Endothelial cell of umbilical vein (primary cell): ENCODE measurements around the gene ELP4. TPM values are rescaled to one million over a fixed set of nuclear protein-coding genes. Genes with fewer than 3 reads are reported as not detected.

Experiments
- BruUV-seq: library from RNA; stranded (reverse); fragments of 400-500 nt; replicated peaks from 2 replicates; lab custom pipeline; 2021; lab: Mats Ljungman, UMichigan
- CTCF ChIA-PET: fragments of 300-600, 350-600 bp; sonication (Branson Sonifier 250); formaldehyde crosslinking; loops from one replicate; lab custom pipeline; 2021; ENCODE audit warnings: antibody characterized with exemption, inconsistent platforms; lab: Charles Lee
- POLR2A ChIA-PET: fragments of 300-600, 350-600 bp; sonication (Branson Sonifier 250); formaldehyde crosslinking; loops from one replicate; lab custom pipeline; 2021; ENCODE audit warnings: antibody characterized with exemption, inconsistent platforms; lab: Charles Lee
- DNase-seq: peaks from one replicate; pipeline ENCODE4 v3.0.0-alpha.2; 2011; ENCODE audit warnings: low read depth, low spot score
- FAIRE-seq: peaks from 2 replicates; lab custom pipeline; 2011; peaks lifted over from hg19 to GRCh38; lab: Jason Lieb, UNC
- H2AFZ ChIP-seq: 2 replicates; pipeline ENCODE4 v1.6.0; 2012; ENCODE audit warnings: low read depth, low read length, control low read depth, inconsistent platforms
- H3K27ac ChIP-seq: 2 replicates; pipeline ENCODE4 v1.5.1; 2011; ENCODE audit warnings: low read depth, mild to moderate bottlenecking, control low read depth, low read length, moderate library complexity; ENCODE audit not compliant: insufficient read depth
- H3K27me3 ChIP-seq, 2 experiments: 2 replicates each; pipeline versions ENCODE4 v1.6.0 to v1.6.1; 2011; ENCODE audit warnings: low read length in 2 of 2, mixed read lengths in 1 of 2; ENCODE audit not compliant: control insufficient read depth in 2 of 2, insufficient read depth in 2 of 2
- H3K36me3 ChIP-seq, 2 experiments: 2 replicates in 1 of 2; 3 replicates in 1 of 2; pipeline ENCODE4 v1.5.1; 2011; ENCODE audit warnings: low read length in 2 of 2, mild to moderate bottlenecking in 1 of 2, moderate library complexity in 1 of 2; ENCODE audit not compliant: control insufficient read depth in 2 of 2, insufficient read depth in 2 of 2; ENCODE audit errors: extremely low read depth in 1 of 2
- H3K4me1 ChIP-seq: 3 replicates; pipeline ENCODE4 v1.5.1; 2011; ENCODE audit warnings: mild to moderate bottlenecking, low read length; ENCODE audit not compliant: control insufficient read depth, insufficient read depth; ENCODE audit errors: extremely low read depth
- H3K4me2 ChIP-seq: 2 replicates; pipeline ENCODE4 v1.6.1; 2011; ENCODE audit warnings: low read length, control low read depth, mixed read lengths; ENCODE audit not compliant: insufficient read depth
- H3K4me3 ChIP-seq, 3 experiments: fragments of 200-600 bp in 1 of 3; sonication (generic), shearing (Covaris generic) in 1 of 3; replicated peaks in 1 of 3; 2 replicates each; pipeline ENCODE4 v1.5.1; 2011 to 2016; ENCODE audit warnings: control low read depth in 3 of 3, low read length in 3 of 3, mild to moderate bottlenecking in 2 of 3, inconsistent platforms in 1 of 3, low read depth in 1 of 3, moderate library complexity in 1 of 3; ENCODE audit not compliant: insufficient read depth in 1 of 3
- H3K79me2 ChIP-seq: 2 replicates; pipeline ENCODE4 v1.6.0; 2012; ENCODE audit warnings: low read length, inconsistent platforms; ENCODE audit not compliant: control insufficient read depth, insufficient read depth
- H3K9ac ChIP-seq: replicated peaks from 2 replicates; pipeline ENCODE3; 2011; ENCODE audit warnings: low read length, control low read depth; ENCODE audit not compliant: insufficient read depth; ENCODE audit errors: extremely low read depth
- H3K9me1 ChIP-seq: replicated peaks from 3 replicates; pipeline ENCODE4 v1.6.0; 2011; ENCODE audit warnings: mild to moderate bottlenecking, low read length; ENCODE audit not compliant: control insufficient read depth, insufficient read depth; ENCODE audit errors: extremely low read depth
- H3K9me3 ChIP-seq: replicated peaks from 2 replicates; pipeline ENCODE4 v1.5.1; 2012; ENCODE audit warnings: low read length, inconsistent platforms; ENCODE audit not compliant: control insufficient read depth, insufficient read depth
- H4K20me1 ChIP-seq: replicated peaks from 2 replicates; pipeline ENCODE3; 2011; ENCODE audit warnings: mild to moderate bottlenecking, low read length; ENCODE audit not compliant: control insufficient read depth, insufficient read depth; ENCODE audit errors: extremely low read depth
- CTCF ChIP-seq, 2 donors: IDR thresholded peaks; 1 replicate in 1 of 2; 2 replicates in 1 of 2; pipeline ENCODE4 v1.5.1; 2011; ENCODE audit warnings: low read length in 2 of 2, mild to moderate bottlenecking in 2 of 2, moderate library complexity in 2 of 2, control low read depth in 1 of 2, inconsistent platforms in 1 of 2, low read depth in 1 of 2; ENCODE audit not compliant: insufficient read depth in 1 of 2; ENCODE audit errors: extremely low read depth in 1 of 2
- EZH2 ChIP-seq: IDR thresholded peaks from 2 replicates; pipeline ENCODE4 v1.6.1; 2012; ENCODE audit warnings: borderline replicate concordance, low read depth, mild to moderate bottlenecking, moderate library complexity, low read length, inconsistent platforms; ENCODE audit not compliant: severe bottlenecking
- FOS ChIP-seq: IDR thresholded peaks from 2 replicates; pipeline ENCODE4 v1.6.1; 2011; ENCODE audit warnings: mild to moderate bottlenecking, low read length, moderate library complexity, borderline replicate concordance; ENCODE audit not compliant: insufficient read depth
- GATA2 ChIP-seq: IDR thresholded peaks from 2 replicates; pipeline ENCODE4 v1.7.0; 2011; ENCODE audit warnings: low read depth, mild to moderate bottlenecking, moderate library complexity, mixed read lengths, low read length; ENCODE audit not compliant: insufficient read length, insufficient read depth
- JUN ChIP-seq: IDR thresholded peaks from 2 replicates; pipeline ENCODE4 v1.6.1; 2011; ENCODE audit warnings: borderline replicate concordance, low read depth; ENCODE audit not compliant: insufficient read length, insufficient read depth
- MYC ChIP-seq: IDR thresholded peaks from one replicate; pipeline ENCODE4 v1.6.1; 2011; ENCODE audit warnings: mild to moderate bottlenecking, low read depth, low read length
- POLR2A ChIP-seq: IDR thresholded peaks from 2 replicates; pipeline ENCODE4 v1.6.1; 2012; ENCODE audit warnings: low read depth, mild to moderate bottlenecking, control low read depth, low read length
- POLR2AphosphoS5 ChIP-seq: IDR thresholded peaks from 2 replicates; pipeline ENCODE4 v1.6.1; 2012; ENCODE audit warnings: low read depth, mild to moderate bottlenecking, control low read depth, low read length, moderate library complexity; ENCODE audit not compliant: insufficient read depth
- dilution Hi-C: fragments of 300-500 bp; cut with MboI; formaldehyde crosslinking; loops from one replicate; pipeline ENCODE4 v1.15.0; 2019; ENCODE audit warnings: low sequenced_read_pairs; ENCODE audit not compliant: extremely low pct_ligation_motif_present
- intact Hi-C: fragments of 100-400 bp; cut with micrococcal nuclease; formaldehyde crosslinking; loops from one replicate; pipeline ENCODE4 v1.10.0; 2022
- polyA plus RNA-seq, 4 experiments: library from polyadenylated mRNA; depleted of rRNA in 3 of 4; stranded (reverse) in 3 of 4; unstranded in 1 of 4; fragments of >200 nt; gene quantifications; 2 replicates each; pipeline versions ENCODE4 v1.2.1 to v1.2.3, GENCODE V29; 2011 to 2012; ENCODE audit warnings: missing spikeins in 1 of 4
- total RNA-seq: library from RNA; stranded (reverse); gene quantifications from 2 replicates; pipeline ENCODE4 v1.2.3, GENCODE V29; 2021
- TF ChIP-seq, protein P1 (sequence below): IDR thresholded peaks from 2 replicates; pipeline ENCODE4 v1.6.1; 2011; ENCODE audit not compliant: insufficient read depth, insufficient read length

Gene ELP4
- total and polyA plus RNA-seq, 2 donors (not counting 3 experiments of a cell fraction or from before 2014, with no cell fraction given), result 11.6 to 16.3 TPM

DNA sequence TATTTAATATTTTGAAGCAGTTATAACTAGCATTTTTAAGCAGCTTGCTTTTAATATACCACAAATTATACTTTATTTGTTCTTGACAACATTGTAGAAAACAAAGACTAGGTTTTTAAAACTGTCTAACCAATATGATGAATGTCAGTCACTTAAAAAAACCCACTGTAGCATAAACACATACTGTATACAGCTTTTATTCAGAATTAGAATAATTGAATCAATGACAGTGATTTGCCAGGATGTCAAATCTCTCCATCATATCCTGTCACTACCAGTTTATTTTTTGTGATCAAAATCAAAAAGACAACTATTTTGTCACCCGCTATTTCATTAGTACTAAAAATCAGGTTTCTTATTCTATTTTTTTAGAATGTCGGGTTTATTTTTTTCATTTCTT is 275.0 kb downstream of the ELP4 start:
- Histone ChIP-seq H3K9ac (no peak overlapping the region), H3K9me1 (no peaks in the 10 kb centered on the region), H3K4me3 (no peak overlapping the region), H3K4me2 (no peak overlapping the region), H3K9me3 (no peaks in the 10 kb centered on the region), H3K79me2 (no peaks in the 10 kb centered on the region), H3K27ac (no peak overlapping the region), H2AFZ (no peak overlapping the region), H3K27me3 (no peaks in the 10 kb centered on the region), H4K20me1 (no peaks in the 10 kb centered on the region), H3K4me1 (no peaks in the 10 kb centered on the region), H3K36me3 (no peaks in the 10 kb centered on the region)
- BruUV-seq, result no TSS peak
- no peak for DNase-seq
- dilution Hi-C loops, result no loop called here
- intact Hi-C loops, result no loop called here
- TF ChIP-seq MYC (no peak), EZH2 (no peak), POLR2AphosphoS5 (no peak), GATA2 (no peak), JUN (no peak), CTCF (IDR thresholded peaks at IDR 0.05; ENCODE audit: extremely low read depth in 1 of 2, insufficient read depth in 1 of 2, low read depth in 1 of 2, low read length in 2 of 2) (no peak), POLR2A (no peak), FOS (no peak)
- TF ChIP-seq, protein P1, sequence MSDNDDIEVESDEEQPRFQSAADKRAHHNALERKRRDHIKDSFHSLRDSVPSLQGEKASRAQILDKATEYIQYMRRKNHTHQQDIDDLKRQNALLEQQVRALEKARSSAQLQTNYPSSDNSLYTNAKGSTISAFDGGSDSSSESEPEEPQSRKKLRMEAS, result no peak
- ChIA-PET CTCF (no interaction called here), POLR2A (no interaction called here)
- FAIRE-seq, result no peak
